C1 segment of cervical spinal cord (tissue), 14 donors: ENCODE data around the gene ZNFX1.

Experiments used
- DNase-seq, 14 donors: peaks; one replicate each; lab custom pipeline; 2025; lab: John Stamatoyannopoulos, UW

The ZNFX1 gene

GRCh38 chr20:49292010-49292409 lies 14.2 kb upstream of the ZNFX1 start:
- no peak for DNase-seq

GRCh38 chr20:49291200-49291599 lies 13.3 kb upstream of the ZNFX1 start:
- DNase-seq, result no peak

- no peak for DNase-seq
Measured at GRCh38 chr20:49290608-49291191, 12.8 kb upstream of the ZNFX1 start.

- no peak for DNase-seq
Measured at GRCh38 chr20:49288784-49289696, 11.2 kb upstream of the ZNFX1 start.

GRCh38 chr20:49288250-49288751 lies 10.4 kb upstream of the ZNFX1 start:
- DNase-seq, result no peak

GRCh38 chr20:49287555-49288249 lies 9.8 kb upstream of the ZNFX1 start:
- no peak for DNase-seq

- no peak for DNase-seq
Measured at GRCh38 chr20:49286689-49287551, 9.1 kb upstream of the ZNFX1 start.

- no peak for DNase-seq
Measured at GRCh38 chr20:49285813-49286494, 8.1 kb upstream of the ZNFX1 start.

GRCh38 chr20:49285233-49285668 lies 7.4 kb upstream of the ZNFX1 start:
- DNase-seq, result no peak

GRCh38 chr20:49284818-49285217 lies 7.0 kb upstream of the ZNFX1 start:
- no peak for DNase-seq

GRCh38 chr20:49283703-49284625 lies 6.1 kb upstream of the ZNFX1 start:
- DNase-seq, result no peak

GRCh38 chr20:49283176-49283702 lies 5.4 kb upstream of the ZNFX1 start:
- DNase-seq, result no peak

GRCh38 chr20:49282584-49283171 lies 4.8 kb upstream of the ZNFX1 start:
- DNase-seq, result no peak

- DNase-seq, result no peak
Measured at GRCh38 chr20:49281913-49282467, 4.1 kb upstream of the ZNFX1 start.

GRCh38 chr20:49281059-49281912 lies 3.4 kb upstream of the ZNFX1 start:
- no peak for DNase-seq

GRCh38 chr20:49280463-49281058 lies 2.7 kb upstream of the ZNFX1 start:
- no peak for DNase-seq
